WTC11 (cell line): ENCODE data around the gene LMTK2. TPM values are rescaled to one million over a fixed set of nuclear protein-coding genes. Genes with fewer than 3 reads are reported as not detected.

ENCODE experiments used
- ATAC-seq: fragments of 200-7000 bp; cut with Tn5 transposase; 2 replicates; pipeline ENCODE4 v1.10.0; 2021; ENCODE audit warnings: mild to moderate bottlenecking, moderate library complexity
- CTCF ChIA-PET: fragments of 300-600 bp; sonication (Branson Sonifier 250); formaldehyde crosslinking; loops from one replicate; lab custom pipeline; 2021; ENCODE audit warnings: antibody characterized with exemption; lab: Charles Lee
- POLR2A ChIA-PET: fragments of 350-600 bp; sonication (Branson Sonifier 250); formaldehyde crosslinking; loops from one replicate; lab custom pipeline; 2021; ENCODE audit warnings: antibody characterized with exemption; lab: Charles Lee
- DNase-seq: peaks from one replicate; pipeline ENCODE4 v3.0.0; 2021; ENCODE audit warnings: low spot score
- H3K27ac Mint-ChIP-seq: 2 replicates; pipeline ENCODE4 v1.8.0; 2021; ENCODE audit warnings: mixed read lengths
- H3K27me3 Mint-ChIP-seq: 2 replicates; pipeline ENCODE4 v1.8.0; 2021; ENCODE audit warnings: low read depth, mild to moderate bottlenecking, moderate library complexity, mixed read lengths
- H3K36me3 Mint-ChIP-seq: 2 replicates; pipeline ENCODE4 v1.8.0; 2021; ENCODE audit warnings: mixed read lengths
- H3K4me1 Mint-ChIP-seq: 2 replicates; pipeline ENCODE4 v1.8.0; 2022; ENCODE audit warnings: mixed read lengths
- H3K4me3 Mint-ChIP-seq: 2 replicates; pipeline ENCODE4 v1.8.0; 2021; ENCODE audit warnings: mild to moderate bottlenecking, moderate library complexity, mixed read lengths
- H3K9me3 Mint-ChIP-seq: 2 replicates; pipeline ENCODE4 v1.8.0; 2021; ENCODE audit warnings: mixed read lengths
- ATF2 ChIP-seq: sonication (generic); formaldehyde crosslinking; IDR thresholded peaks from 2 replicates; pipeline ENCODE4 v1.8.1; 2022; ENCODE audit warnings: low read depth, missing genetic modification reagents, borderline replicate concordance
- ATF6 ChIP-seq: sonication (generic); formaldehyde crosslinking; IDR thresholded peaks from 2 replicates; pipeline ENCODE4 v1.8.1; 2023; ENCODE audit warnings: mild to moderate bottlenecking, missing genetic modification reagents
- CBFB ChIP-seq: sonication (generic); formaldehyde crosslinking; IDR thresholded peaks from 2 replicates; pipeline ENCODE4 v1.8.1; 2022; ENCODE audit warnings: mild to moderate bottlenecking, low read depth, missing genetic modification reagents
- ELF4 ChIP-seq: sonication (generic); formaldehyde crosslinking; IDR thresholded peaks from 2 replicates; pipeline ENCODE4 v1.8.1; 2022; ENCODE audit warnings: low read depth, mild to moderate bottlenecking, moderate library complexity, missing genetic modification reagents
- ERG ChIP-seq: fragments of 250-450 bp; sonication (Bioruptor Pico); IDR thresholded peaks from 2 replicates; pipeline ENCODE4 v1.8.0; 2021; ENCODE audit warnings: mild to moderate bottlenecking
- ETV6 ChIP-seq: sonication (generic); formaldehyde crosslinking; IDR thresholded peaks from 2 replicates; pipeline ENCODE4 v1.8.1; 2022; ENCODE audit warnings: mild to moderate bottlenecking, missing genetic modification reagents
- FOXJ3 ChIP-seq: sonication (generic); formaldehyde crosslinking; IDR thresholded peaks from 2 replicates; pipeline ENCODE4 v1.9.0; 2021; ENCODE audit warnings: missing genetic modification reagents, mild to moderate bottlenecking, borderline replicate concordance
- GTF2I ChIP-seq: fragments of 250-450 bp; sonication (Bioruptor Pico); conservative IDR thresholded peaks from 2 replicates; pipeline ENCODE4 v1.4.0; 2021; ENCODE audit warnings: mild to moderate bottlenecking
- HMGXB4 ChIP-seq: sonication (generic); formaldehyde crosslinking; IDR thresholded peaks from 2 replicates; pipeline ENCODE4 v1.8.1; 2023; ENCODE audit warnings: mild to moderate bottlenecking, moderate library complexity, missing genetic modification reagents
- MYBL2 ChIP-seq: sonication (generic); formaldehyde crosslinking; IDR thresholded peaks from 2 replicates; pipeline ENCODE4 v1.8.1; 2023; ENCODE audit warnings: mild to moderate bottlenecking, moderate library complexity, missing genetic modification reagents
- NFATC4 ChIP-seq: fragments of 250-450 bp; sonication (Bioruptor Pico); IDR thresholded peaks from 2 replicates; pipeline ENCODE4 v1.9.0; 2021; ENCODE audit warnings: mild to moderate bottlenecking
- NFE2L1 ChIP-seq: sonication (generic); formaldehyde crosslinking; IDR thresholded peaks from 2 replicates; pipeline ENCODE4 v1.8.1; 2023; ENCODE audit warnings: missing genetic modification reagents
- NFYB ChIP-seq: sonication (generic); formaldehyde crosslinking; conservative IDR thresholded peaks from 2 replicates; pipeline ENCODE4 v1.8.0; 2022; ENCODE audit warnings: low read depth, missing genetic modification reagents
- NR3C1 ChIP-seq: sonication (generic); formaldehyde crosslinking; conservative IDR thresholded peaks from 2 replicates; pipeline ENCODE4 v1.8.1; 2023; ENCODE audit warnings: low read depth, mild to moderate bottlenecking, missing genetic modification reagents
- OVOL2 ChIP-seq: fragments of 250-450 bp; sonication (Bioruptor Pico); IDR thresholded peaks from 2 replicates; pipeline ENCODE4 v1.9.0; 2021; ENCODE audit warnings: mild to moderate bottlenecking, borderline replicate concordance
- PREB ChIP-seq: sonication (generic); formaldehyde crosslinking; IDR thresholded peaks from 2 replicates; pipeline ENCODE4 v1.8.1; 2022; ENCODE audit warnings: mild to moderate bottlenecking, missing genetic modification reagents, moderate library complexity, borderline replicate concordance
- RELA ChIP-seq: sonication (generic); formaldehyde crosslinking; IDR thresholded peaks from 2 replicates; pipeline ENCODE4 v1.8.1; 2022; ENCODE audit warnings: missing genetic modification reagents, mild to moderate bottlenecking, borderline replicate concordance
- SMAD3 ChIP-seq: sonication (generic); formaldehyde crosslinking; IDR thresholded peaks from 2 replicates; pipeline ENCODE4 v1.8.0; 2022; ENCODE audit warnings: missing genetic modification reagents, mild to moderate bottlenecking, borderline replicate concordance
- TEAD4 ChIP-seq: sonication (generic); formaldehyde crosslinking; IDR thresholded peaks from 2 replicates; pipeline ENCODE4 v1.8.0; 2022; ENCODE audit warnings: mild to moderate bottlenecking, missing genetic modification reagents
- TP53 ChIP-seq: sonication (generic); formaldehyde crosslinking; IDR thresholded peaks from 2 replicates; pipeline ENCODE4 v1.8.1; 2023; ENCODE audit warnings: mild to moderate bottlenecking, missing genetic modification reagents
- ZNF396 ChIP-seq: fragments of 250-450 bp; sonication (Bioruptor Pico); IDR thresholded peaks from 2 replicates; pipeline ENCODE4 v1.8.0; 2021; ENCODE audit warnings: mild to moderate bottlenecking, moderate library complexity, borderline replicate concordance
- ZNF423 ChIP-seq: fragments of 250-450 bp; sonication (Bioruptor Pico); IDR thresholded peaks from 2 replicates; pipeline ENCODE4 v2.1.2; 2022; ENCODE audit warnings: mild to moderate bottlenecking, moderate library complexity
- ZNF512 ChIP-seq: sonication (generic); formaldehyde crosslinking; IDR thresholded peaks from 2 replicates; pipeline ENCODE4 v1.8.1; 2022; ENCODE audit warnings: missing genetic modification reagents, borderline replicate concordance
- total RNA-seq: library from RNA; stranded (reverse); gene quantifications from 3 replicates; pipeline ENCODE4 v1.2.3, GENCODE V29; 2021

LMTK2 gene
- total RNA-seq, 1 experiment from 2014 or later = 24.3 TPM

- Mint-ChIP-seq H3K4me3 (no peak overlapping the region), H3K36me3 (peaks cover 17% of the 10 kb centered on the region), H3K4me1 (peaks cover 42% of the 10 kb centered on the region), H3K27ac (no peak overlapping the region; the same call in 1 of the 2 replicates), H3K27me3 (no peaks in the 10 kb centered on the region), H3K9me3 (no peaks in the 10 kb centered on the region)
- DNase-seq (no peak), ATAC-seq (no peak)
- CTCF ChIA-PET = interaction anchor here (2.1 kb wide), 1 partner anchor 31 kb away, joined by 6 read pairs; the partner anchor contains the start of gene LMTK2
- TF ChIP-seq NFYB (CRISPR knock-in tag) = no peak
- POLR2A ChIA-PET = no interaction called here
Measured at GRCh38 chr7:98137134-98137825, 30.6 kb downstream of the LMTK2 start.

GRCh38 chr7:98137826-98138151, 31.1 kb downstream of the LMTK2 start:
- ATAC-seq = no peak
- Mint-ChIP-seq H3K9me3 (no peaks in the 10 kb centered on the region), H3K4me1 (peaks cover 37% of the 10 kb centered on the region), H3K4me3 (no peak overlapping the region), H3K36me3 (peaks cover 18% of the 10 kb centered on the region), H3K27me3 (no peaks in the 10 kb centered on the region), H3K27ac (no peak overlapping the region; the same call in 1 of the 2 replicates)
- CTCF ChIA-PET = no interaction called here
- DNase-seq = no peak
- POLR2A ChIA-PET = no interaction called here
- TF ChIP-seq GTF2I (no peak), RELA (CRISPR knock-in tag) (no peak), ZNF512 (no peak), ELF4 (CRISPR knock-in tag) (no peak), SMAD3 (no peak), OVOL2 (no peak), ZNF396 (CRISPR knock-in tag) (no peak), ZNF423 (CRISPR knock-in tag) (no peak), FOXJ3 (no peak), PREB (CRISPR knock-in tag) (no peak), NFE2L1 (CRISPR knock-in tag) (no peak), NFYB (CRISPR knock-in tag) (no peak)

- DNase-seq = no peak
- H3K4me3 Mint-ChIP-seq = no peak overlapping the region
- ChIA-PET CTCF (no interaction called here), POLR2A (no interaction called here)
- peaks cover 27% of the 10 kb centered on the region for H3K36me3 Mint-ChIP-seq
- ATAC-seq = no peak
- TF ChIP-seq NR3C1 (CRISPR knock-in tag) (no peak), ATF6 (CRISPR knock-in tag) (no peak), TEAD4 (CRISPR knock-in tag) (no peak), NFATC4 (CRISPR knock-in tag) (no peak), ERG (CRISPR knock-in tag) (no peak), ETV6 (CRISPR knock-in tag) (no peak), CBFB (no peak), TP53 (CRISPR knock-in tag) (no peak), ATF2 (no peak), GTF2I (no peak), MYBL2 (CRISPR knock-in tag) (no peak), HMGXB4 (CRISPR knock-in tag) (no peak)
- H3K27me3 Mint-ChIP-seq = no peaks in the 10 kb centered on the region
- peaks cover 28% of the 10 kb centered on the region for H3K4me1 Mint-ChIP-seq
- no peak overlapping the region for H3K27ac Mint-ChIP-seq
- no peaks in the 10 kb centered on the region for H3K9me3 Mint-ChIP-seq
Measured at GRCh38 chr7:98138672-98139071, 32.0 kb downstream of the LMTK2 start.
